HS-5 (cell line): Measurements from ENCODE around the gene ENOSF1.

ENCODE experiments used
- DNase-seq: peaks from one replicate; pipeline ENCODE4 v3.0.0-alpha.2; 2012; ENCODE audit warnings: low read depth

ENOSF1 gene

GRCh38 chr18:634551-635045, 77.8 kb downstream of the ENOSF1 start:
- DNase-seq = no peak

- DNase-seq = no peak
These were observed 80.9 kb downstream of the ENOSF1 start for GRCh38 chr18:631560-631959.

- no peak for DNase-seq
These were observed 82.9 kb downstream of the ENOSF1 start for GRCh38 chr18:629269-630150.

- DNase-seq = no peak
These were observed 85.2 kb downstream of the ENOSF1 start for GRCh38 chr18:627231-627630.

- DNase-seq = peak; percentile 25
These were observed 88.4 kb downstream of the ENOSF1 start for GRCh38 chr18:623761-624620.

GRCh38 chr18:622289-622688, 90.1 kb downstream of the ENOSF1 start:
- no peak for DNase-seq

- peak; percentile 26 for DNase-seq
These were observed 91.0 kb downstream of the ENOSF1 start for GRCh38 chr18:621291-622043.
